Left ventricle myocardium superior (tissue), 1 donor: Measurements from ENCODE around the gene PRKCA. TPM values are rescaled to one million over a fixed set of nuclear protein-coding genes. Genes with fewer than 3 reads are reported as not detected.

Source experiments
- ATAC-seq: fragments of 200-7000 bp; cut with Tn5 transposase; one replicate; pipeline ENCODE4 v1.9.1; 2020; ENCODE audit warnings: mild to moderate bottlenecking, moderate library complexity
- DNase-seq: peaks from one replicate; pipeline ENCODE4 v3.0.0-alpha.2; 2020
- intact Hi-C: fragments of 100-400 bp; cut with micrococcal nuclease; formaldehyde crosslinking; loops from one replicate; pipeline ENCODE4 v1.11.0; 2022
- total RNA-seq: library from RNA; stranded (reverse); fragmentation: NEBNext Ultra II Directional; extraction: Animal tissue kit (Norgen Biotek cat#: 25700); gene quantifications from one replicate; pipeline ENCODE4 v1.2.1, GENCODE V29; 2021
- donor health status: DM: no; HTN: yes; CAD: no; lungs with severe emphysema.

Gene PRKCA
- total RNA-seq, 1 donor from 2014 or later, result 5.9 TPM

DNA sequence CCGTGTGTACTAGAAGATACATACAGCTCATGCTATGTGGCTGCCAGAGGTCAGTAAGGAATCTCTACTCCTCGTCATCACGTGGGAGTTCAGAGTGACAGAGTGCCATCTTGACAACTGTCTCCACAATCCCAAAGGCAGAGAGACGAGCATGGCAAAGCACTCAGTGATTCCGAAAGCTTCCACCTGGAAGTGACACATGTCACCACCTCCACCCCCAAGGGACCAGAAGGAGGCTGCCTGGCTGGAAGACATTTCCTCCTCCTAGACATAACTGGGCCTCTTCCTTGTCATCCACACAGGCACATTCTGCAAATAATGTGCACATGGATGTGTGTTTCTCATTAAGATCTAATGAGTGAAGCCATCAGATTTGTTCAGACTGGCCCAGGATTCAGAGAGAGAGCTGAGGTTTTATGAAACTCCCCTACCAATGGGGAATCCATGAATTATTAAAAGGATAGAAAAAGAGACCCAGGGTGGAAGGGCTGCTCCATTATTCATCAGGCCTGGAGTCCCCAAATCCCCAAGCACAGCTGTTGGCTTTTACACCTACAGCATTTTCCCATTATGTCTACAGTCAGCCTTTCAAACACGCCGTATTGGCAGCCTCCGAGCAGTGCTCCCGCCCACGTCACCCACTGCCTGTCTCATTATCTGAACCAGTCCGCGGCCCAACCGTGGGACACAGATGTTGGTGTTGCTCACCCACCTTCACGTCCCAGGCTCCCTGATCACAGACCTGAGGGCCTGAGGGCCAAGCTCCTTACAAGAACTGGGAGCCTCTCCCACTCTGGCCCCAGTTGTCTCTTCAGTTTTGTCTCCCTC lies 529.2 kb downstream of the PRKCA start:
- intact Hi-C loops, result no loop called here
- DNase-seq, result no peak
- no peak for ATAC-seq

- DNase-seq (no peak), ATAC-seq (no peak)
- intact Hi-C loops, result no loop called here
These were observed 530.8 kb downstream of the PRKCA start for GRCh38 chr17:66833201-66833600.

- ATAC-seq, result no peak
- intact Hi-C loops, result no loop called here
- DNase-seq, result no peak
These were observed 532.1 kb downstream of the PRKCA start for GRCh38 chr17:66834426-66834918.

DNA sequence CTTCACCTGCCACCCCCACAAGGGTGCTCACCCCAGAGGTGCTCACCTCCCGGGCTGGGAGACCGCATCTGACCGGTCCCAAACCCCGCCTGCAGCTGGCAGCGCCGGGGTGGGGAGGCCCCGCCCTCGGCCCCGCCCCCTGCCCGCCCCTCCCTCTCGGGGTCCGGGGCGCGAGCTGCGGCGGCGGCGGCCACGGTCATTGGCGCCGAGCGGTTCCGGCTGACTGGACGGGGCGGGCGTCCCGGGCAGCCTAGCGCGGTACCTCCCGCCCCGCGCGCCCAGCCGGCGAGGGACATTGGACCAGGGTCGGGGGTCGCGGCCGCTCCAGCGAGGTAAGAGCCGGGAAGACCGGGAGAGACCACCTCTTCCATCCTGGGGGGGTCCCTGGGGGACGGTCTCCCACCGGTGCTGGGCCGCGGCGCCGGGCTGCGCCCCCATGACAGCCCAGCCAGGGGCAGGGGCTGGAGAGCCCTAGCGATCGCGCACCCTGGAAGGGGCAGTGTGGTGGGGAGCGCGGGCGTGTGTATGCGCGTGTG lies 532.6 kb downstream of the PRKCA start, which contains the start of gene CACNG5:
Gene CACNG5, plus strand, starts transcription at position 199 of the 536 bp plus-strand sequence. CDS start 42,216 bp downstream, outside the sequence.
- ATAC-seq, result no peak
- DNase-seq, result no peak
- intact Hi-C loops, result no loop called here

GRCh38 chr17:66835476-66835875 lies 533.1 kb downstream of the PRKCA start:
- ATAC-seq (no peak), DNase-seq (no peak)
- intact Hi-C loops, result no loop called here

GRCh38 chr17:66836063-66837005 lies 533.9 kb downstream of the PRKCA start:
- intact Hi-C loops, result no loop called here
- no peak for ATAC-seq
- DNase-seq, result no peak

DNA sequence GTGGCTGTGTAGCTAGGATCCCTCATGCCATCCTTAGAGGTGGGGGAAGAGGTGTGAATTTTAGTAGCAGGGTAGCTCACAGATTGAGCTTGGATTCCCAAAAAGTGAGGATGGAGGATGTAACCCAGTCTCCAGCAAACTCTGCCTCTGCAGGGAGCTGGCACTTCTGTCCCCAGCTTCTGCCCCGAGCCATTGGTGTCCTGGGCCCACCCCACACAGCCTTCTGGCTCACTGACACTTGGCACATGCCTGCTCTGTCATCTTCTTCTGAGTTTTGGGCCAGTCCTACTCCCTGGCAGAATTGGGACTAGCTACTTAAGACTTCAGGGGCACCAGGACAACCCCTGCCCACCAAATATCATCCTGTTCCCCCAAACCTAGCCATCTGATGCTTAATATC lies 534.8 kb downstream of the PRKCA start:
- intact Hi-C loops, result no loop called here
- ATAC-seq (no peak), DNase-seq (no peak)

GRCh38 chr17:66837885-66838665 lies 535.7 kb downstream of the PRKCA start:
- intact Hi-C loops, result no loop called here
- ATAC-seq, result no peak
- DNase-seq, result no peak

- ATAC-seq (no peak), DNase-seq (no peak)
- intact Hi-C loops, result no loop called here
These were observed 537.2 kb downstream of the PRKCA start for GRCh38 chr17:66839616-66840015.

DNA sequence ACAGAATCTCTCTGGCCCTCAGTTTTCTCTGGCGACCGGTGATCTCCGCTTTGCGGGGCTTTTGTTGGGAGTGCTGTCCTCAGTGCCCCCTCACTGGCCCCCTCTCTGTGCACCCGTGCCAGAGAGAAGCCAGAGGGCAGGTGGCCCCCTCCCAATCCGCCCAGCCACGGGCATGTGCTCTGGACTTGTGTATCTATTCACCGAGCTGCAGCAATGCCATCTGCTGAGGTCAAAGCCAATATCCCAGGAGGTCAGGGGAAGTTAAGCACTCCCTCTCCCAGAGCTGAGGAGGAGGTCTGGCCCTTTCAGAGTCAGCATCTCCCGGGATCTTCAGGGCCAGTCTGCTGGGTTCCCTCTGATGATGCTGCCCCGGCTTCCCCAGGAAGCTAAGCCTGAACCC lies 537.6 kb downstream of the PRKCA start:
- intact Hi-C loops, result no loop called here
- ATAC-seq (no peak), DNase-seq (no peak)

- ATAC-seq (no peak), DNase-seq (no peak)
- intact Hi-C loops, result no loop called here
These were observed 538.9 kb downstream of the PRKCA start for GRCh38 chr17:66841328-66841727.

DNA sequence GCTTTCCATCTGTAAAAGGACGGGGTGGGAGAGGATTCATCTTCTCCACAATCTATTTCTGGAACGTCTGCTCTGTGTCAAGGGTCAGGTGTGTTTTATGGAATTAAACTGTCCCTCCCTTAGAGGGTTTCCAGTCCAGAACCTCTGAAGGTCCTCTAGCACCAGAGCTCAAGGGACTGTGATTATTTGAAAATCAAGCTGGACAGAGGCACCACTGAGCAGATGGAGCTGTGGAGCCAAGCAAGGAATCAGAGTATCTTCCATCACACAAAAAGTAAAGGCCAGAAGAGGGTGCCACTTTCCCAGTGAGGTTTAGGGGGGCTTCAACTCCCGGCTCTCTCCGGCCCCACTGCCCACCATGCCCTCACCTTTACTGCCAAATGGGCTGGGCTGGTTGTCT lies 539.3 kb downstream of the PRKCA start:
- no peak for ATAC-seq
- intact Hi-C loops, result no loop called here
- DNase-seq, result no peak

DNA sequence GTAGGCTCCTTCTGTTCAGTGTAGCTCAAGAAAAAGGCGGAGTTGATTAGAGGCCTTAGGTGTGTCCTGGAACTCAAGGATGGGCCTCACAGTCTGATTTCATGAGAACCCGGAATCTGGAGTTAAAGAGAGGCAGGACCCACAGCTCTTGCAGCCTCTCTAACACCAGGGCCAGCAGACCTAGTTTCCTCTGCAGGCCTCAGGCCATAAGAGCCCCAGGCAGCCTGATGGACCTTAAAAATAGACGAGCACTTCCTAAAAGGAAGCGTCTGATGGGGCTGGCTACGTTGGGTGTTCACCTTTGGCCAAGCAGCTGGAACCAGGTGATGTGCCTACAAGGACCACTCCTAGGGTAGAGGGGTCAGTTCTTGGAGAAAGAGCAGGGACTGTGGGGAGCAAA lies 540.1 kb downstream of the PRKCA start:
- DNase-seq (no peak), ATAC-seq (no peak)
- intact Hi-C loops, result no loop called here

GRCh38 chr17:66842959-66843358 lies 540.5 kb downstream of the PRKCA start:
- no peak for DNase-seq
- intact Hi-C loops, result no loop called here
- ATAC-seq, result no peak

- ATAC-seq, result no peak
- DNase-seq, result no peak
- intact Hi-C loops, result no loop called here
These were observed 541.2 kb downstream of the PRKCA start for GRCh38 chr17:66843627-66844026.

- DNase-seq (no peak), ATAC-seq (no peak)
- intact Hi-C loops, result no loop called here
These were observed 545.3 kb downstream of the PRKCA start for GRCh38 chr17:66847704-66848103.

DNA sequence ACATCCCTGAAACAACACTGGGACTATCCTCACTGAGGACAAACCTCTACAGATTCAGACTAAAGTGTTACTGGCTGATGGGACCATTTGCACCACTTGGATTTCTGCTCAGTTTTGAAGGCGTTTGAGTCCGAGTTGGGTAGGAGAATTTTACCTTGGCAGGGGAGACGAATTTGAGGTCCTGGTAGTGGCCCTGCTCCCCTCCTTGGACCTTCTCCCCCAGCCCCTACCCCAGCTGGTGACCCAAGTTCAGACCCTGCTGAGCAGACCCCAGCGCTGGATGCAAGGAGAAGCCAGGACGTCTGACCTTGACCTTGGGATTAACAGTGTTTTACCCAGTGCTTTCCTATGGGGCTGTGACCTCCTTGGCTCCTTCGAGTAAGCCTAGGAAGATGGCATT lies 546.1 kb downstream of the PRKCA start:
- intact Hi-C loops, result no loop called here
- ATAC-seq, result no peak
- DNase-seq, result no peak

DNA sequence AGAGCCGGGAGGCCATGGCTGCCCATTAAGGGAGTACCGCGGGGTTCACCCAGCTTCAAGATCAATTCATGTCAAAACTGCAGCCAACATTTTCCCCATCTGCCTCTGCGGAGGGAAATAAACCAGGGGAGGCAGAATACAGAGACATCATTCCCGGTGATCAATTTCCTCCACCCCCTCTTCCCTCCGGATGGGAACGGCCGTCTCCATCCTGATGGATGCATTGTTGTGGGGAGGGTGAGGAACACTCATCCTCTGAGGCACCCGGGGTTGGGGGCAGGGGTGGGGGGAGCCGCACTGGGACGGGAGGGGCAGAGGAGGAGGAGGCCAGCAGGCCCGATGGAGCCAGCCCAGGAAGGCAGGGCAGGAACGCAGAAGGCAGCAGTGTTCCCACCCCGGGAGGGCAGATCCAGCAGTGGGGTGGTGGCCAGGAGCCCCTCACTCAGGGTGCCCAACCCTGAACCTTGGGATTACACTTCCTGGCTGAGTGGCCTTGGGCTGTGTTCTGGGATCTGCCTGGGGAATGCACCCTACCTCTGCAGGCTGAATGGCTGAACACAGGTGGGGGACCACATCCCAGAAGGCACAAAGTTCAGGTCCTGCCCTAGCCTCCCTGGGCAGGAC lies 546.7 kb downstream of the PRKCA start:
- intact Hi-C loops, result no loop called here
- DNase-seq (no peak), ATAC-seq (no peak)
